Measurements from ENCODE around the gene SORL1-AS1.
A peak's percentile ranks its signal among the peaks of the same experiment; 100 is the strongest.
"Not testable (repeated sequence)": the region's sequence is repeated elsewhere in the genome, so short reads cannot be mapped to it uniquely, and the experiment has no call there.

Gene SORL1-AS1

DNA sequence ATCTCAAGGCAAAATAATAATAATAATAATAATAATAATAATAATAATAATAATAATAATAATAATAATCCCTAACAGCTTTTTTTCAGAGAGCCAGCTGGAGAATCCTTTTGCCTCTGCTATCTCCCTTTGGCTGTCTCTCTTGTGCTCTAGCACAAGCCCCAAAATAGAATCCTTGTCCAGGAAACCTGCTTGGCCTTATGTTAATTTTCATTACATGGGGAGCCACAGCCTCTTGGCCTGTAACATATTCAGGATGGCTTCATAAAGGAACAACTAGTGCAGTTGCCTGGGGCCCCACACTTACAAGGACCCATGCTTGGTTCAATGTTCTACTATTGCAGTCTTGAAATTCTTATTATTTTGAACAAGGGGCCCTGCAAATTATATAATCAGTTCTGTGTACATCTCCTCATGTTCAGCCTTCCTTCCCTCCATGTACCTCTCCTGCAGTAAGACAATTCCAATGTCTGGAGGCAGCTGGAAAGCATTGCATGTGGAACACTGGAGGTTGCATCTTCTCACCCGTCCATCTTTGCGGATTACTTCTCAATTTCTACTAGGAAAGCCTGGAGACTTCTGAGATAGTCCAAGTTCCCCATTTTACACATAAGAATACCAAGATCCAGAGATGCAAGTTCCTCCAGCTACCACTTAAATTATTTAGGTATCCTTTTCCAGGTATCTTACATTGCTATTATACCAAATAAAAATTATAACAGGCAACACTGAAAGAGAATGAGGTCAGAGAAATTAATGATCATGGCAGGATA lies 38.4 kb downstream of the SORL1-AS1 start:
- DNase-seq (ENCODE audit: low read depth), result no peak
- TF ChIP-seq, protein P1, sequence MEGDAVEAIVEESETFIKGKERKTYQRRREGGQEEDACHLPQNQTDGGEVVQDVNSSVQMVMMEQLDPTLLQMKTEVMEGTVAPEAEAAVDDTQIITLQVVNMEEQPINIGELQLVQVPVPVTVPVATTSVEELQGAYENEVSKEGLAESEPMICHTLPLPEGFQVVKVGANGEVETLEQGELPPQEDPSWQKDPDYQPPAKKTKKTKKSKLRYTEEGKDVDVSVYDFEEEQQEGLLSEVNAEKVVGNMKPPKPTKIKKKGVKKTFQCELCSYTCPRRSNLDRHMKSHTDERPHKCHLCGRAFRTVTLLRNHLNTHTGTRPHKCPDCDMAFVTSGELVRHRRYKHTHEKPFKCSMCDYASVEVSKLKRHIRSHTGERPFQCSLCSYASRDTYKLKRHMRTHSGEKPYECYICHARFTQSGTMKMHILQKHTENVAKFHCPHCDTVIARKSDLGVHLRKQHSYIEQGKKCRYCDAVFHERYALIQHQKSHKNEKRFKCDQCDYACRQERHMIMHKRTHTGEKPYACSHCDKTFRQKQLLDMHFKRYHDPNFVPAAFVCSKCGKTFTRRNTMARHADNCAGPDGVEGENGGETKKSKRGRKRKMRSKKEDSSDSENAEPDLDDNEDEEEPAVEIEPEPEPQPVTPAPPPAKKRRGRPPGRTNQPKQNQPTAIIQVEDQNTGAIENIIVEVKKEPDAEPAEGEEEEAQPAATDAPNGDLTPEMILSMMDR (IDR thresholded peaks at IDR 0.05; ENCODE audit: control insufficient read depth, extremely low read depth, insufficient read depth), result no peak
- H3K4me3 ChIP-seq (ENCODE audit: low read depth, low read length), result no peak overlapping the region

DNA sequence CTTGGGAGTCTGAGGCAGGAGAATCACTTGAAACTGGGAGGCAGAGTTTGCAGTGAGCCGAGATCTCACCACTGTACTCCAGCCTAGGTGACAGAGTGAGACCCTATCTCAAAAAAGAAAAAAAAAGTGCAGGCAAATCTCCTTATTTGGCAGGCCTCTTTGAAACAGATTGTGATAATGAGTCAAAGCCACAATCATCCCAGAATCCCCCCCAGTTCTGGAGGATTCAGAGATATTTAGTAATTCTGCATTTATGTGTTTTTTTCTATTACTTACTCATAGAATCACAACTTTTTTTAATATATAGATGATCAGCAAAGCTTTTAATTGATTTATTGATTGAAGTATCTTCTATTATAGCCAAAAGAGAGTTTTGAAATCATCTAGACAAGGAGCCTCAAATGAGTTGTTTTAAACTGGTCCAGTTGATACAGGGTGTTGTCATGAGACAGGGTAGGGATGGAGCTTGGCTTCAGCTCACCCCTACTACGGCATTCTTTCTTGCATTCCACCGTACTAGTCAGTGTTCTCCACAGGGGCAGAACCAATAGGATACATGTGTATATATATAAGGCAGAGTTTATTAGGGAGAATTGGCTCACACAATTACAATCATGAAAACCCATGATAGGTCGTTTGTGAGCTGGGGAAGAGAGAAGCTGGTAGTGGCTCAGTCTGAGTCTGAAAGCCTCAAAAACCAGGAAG lies 39.9 kb downstream of the SORL1-AS1 start:
- DNase-seq (ENCODE audit: low read depth), result no peak
- TF ChIP-seq, protein P1 (IDR thresholded peaks at IDR 0.05; ENCODE audit: control insufficient read depth, extremely low read depth, insufficient read depth), result no peak
- H3K4me3 ChIP-seq (ENCODE audit: low read depth, low read length), result no peak overlapping the region

DNA sequence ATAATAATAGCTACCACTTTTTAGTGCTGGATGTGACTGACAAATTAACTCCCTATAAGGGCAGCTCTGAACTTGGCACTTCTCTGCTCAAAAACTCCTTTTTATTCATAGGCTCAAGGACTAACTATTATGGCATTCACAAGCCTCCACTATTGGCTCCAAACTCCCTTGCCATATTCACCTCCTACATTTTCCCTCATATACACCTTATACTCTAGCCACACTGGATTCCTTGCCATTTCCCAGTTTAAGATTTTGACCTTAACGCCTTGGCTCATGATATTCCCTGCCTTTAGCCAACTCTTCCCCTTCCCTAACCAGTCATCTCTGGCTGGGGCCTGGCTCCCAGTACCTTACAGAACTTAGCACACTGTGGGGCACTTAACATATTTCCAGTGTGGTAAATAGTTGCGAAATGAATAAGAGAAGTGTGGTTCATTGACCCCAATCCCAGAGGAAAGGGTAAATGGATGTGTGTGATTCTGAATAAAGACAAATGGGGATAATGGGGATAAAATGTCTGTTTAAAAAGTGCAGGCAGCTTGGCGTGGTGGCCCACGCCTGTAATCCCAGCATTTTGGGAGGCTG lies 40.7 kb downstream of the SORL1-AS1 start:
- DNase-seq (ENCODE audit: low read depth), result no peak
- H3K4me3 ChIP-seq (ENCODE audit: low read depth, low read length), result no peak overlapping the region
- TF ChIP-seq, protein P1 (IDR thresholded peaks at IDR 0.05; ENCODE audit: control insufficient read depth, extremely low read depth, insufficient read depth), result no peak

DNA sequence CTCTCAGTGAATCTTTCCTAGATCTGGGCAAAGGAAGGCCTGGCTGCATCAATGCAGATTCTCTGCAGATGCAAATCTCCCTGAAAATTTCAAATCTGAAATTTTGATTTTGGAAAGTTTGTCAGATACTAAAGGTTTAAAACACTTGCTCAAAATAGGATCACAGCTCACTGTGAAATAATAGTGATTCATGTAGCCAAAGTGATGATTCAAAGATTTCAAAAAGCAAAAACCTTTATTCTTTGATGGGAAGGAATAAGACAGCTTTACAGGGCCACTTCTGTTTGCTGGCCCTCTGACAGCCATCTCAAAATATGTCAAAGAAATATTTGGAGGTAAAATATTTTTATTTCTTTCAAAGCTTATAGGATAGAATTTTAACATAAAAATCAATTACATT lies 41.4 kb downstream of the SORL1-AS1 start:
- not testable (repeated sequence) for H3K4me3 ChIP-seq (ENCODE audit: low read depth, low read length); DNase-seq (ENCODE audit: low read depth)

DNA sequence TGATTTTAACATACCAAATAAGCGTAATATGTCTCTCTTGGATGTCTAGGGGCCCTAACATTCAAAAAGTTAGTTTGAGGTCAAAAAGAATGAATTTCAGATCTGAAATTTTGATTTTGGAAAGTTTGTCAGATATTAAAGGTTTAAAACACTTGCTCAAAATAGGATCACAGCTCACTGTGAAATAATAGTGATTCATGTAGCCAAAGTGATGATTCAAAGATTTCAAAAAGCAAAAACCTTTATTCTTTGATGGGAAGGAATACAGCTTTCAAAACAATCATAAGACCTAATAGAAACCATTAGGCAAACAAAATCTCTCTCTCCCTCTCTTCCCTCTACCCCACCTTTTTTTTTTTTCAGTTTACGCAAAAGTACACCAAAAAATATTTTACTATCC lies 42.7 kb downstream of the SORL1-AS1 start:
- not testable (repeated sequence) for DNase-seq (ENCODE audit: low read depth); H3K4me3 ChIP-seq (ENCODE audit: low read depth, low read length)

DNA sequence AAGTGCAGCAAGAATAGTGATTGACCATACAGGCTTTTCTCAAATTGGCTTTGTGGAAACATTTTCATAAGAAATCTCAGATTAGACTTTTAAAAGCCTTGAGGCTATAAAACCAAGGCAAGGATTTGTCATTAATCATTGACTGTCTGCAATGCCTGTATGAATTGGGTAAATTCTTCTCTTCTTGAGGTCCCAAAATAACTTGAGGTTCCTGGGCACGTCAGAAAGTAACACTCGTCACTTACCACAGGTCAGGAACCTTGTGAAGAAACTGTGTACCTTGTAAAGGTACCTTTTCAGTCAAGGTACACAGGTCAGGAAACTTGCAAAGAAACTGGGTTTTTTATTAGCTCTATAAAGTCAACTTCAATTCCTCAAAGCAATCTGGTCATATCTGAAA lies 43.9 kb downstream of the SORL1-AS1 start:
- TF ChIP-seq, protein P1 (IDR thresholded peaks at IDR 0.05; ENCODE audit: control insufficient read depth, extremely low read depth, insufficient read depth), result no peak
- peak; percentile 32 for DNase-seq (ENCODE audit: low read depth)
- no peak overlapping the region for H3K4me3 ChIP-seq (ENCODE audit: low read depth, low read length)

DNA sequence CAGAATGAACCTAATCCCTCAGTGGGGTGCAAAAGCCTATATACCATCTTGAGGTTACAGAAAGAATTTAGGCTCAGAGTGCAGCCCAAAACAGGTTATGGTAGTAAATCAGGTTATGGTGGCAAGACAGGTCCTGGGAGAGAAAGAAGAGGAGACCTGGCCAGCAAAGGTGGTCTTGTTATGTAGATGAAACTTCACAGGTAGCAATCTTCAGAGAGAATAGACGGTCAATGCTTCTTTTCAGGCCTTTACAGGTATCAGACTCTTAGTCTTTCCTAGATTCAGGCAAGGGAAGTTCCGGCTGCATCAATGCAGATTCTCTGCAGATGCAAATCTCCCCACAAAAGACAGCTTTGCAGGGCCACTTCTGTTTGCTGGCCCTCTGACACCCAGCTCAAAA lies 46.5 kb downstream of the SORL1-AS1 start:
- no peak for DNase-seq (ENCODE audit: low read depth)
- TF ChIP-seq, protein P1 (IDR thresholded peaks at IDR 0.05; ENCODE audit: control insufficient read depth, extremely low read depth, insufficient read depth), result no peak
- H3K4me3 ChIP-seq (ENCODE audit: low read depth, low read length), result no peak overlapping the region
